HepG2 (cell line): ENCODE results near the gene IQGAP2.

Source experiments
- BHLHE40 ChIP-seq: IDR thresholded peaks from 2 replicates; pipeline ENCODE4 v1.6.1; 2011; ENCODE audit warnings: low read length, improper control_type of control experiment
- CBFB ChIP-seq: sonication (generic); formaldehyde crosslinking; IDR thresholded peaks from 2 replicates; pipeline ENCODE4 v1.4.0; 2020; ENCODE audit warnings: missing genetic modification reagents
- CCAR2 ChIP-seq: fragments of 200-400 bp; formaldehyde crosslinking; optimal IDR thresholded peaks from 2 replicates; pipeline ENCODE3; 2018; ENCODE audit warnings: low read depth, mild to moderate bottlenecking, low read length, moderate library complexity
- E2F5 ChIP-seq: sonication (generic); formaldehyde crosslinking; conservative IDR thresholded peaks from 2 replicates; pipeline ENCODE4 v1.4.0; 2020; ENCODE audit warnings: missing genetic modification reagents
- ELF4 ChIP-seq: sonication (generic); formaldehyde crosslinking; IDR thresholded peaks from 2 replicates; pipeline ENCODE4 v1.5.0; 2020; ENCODE audit warnings: missing genetic modification reagents, mild to moderate bottlenecking, moderate library complexity, borderline replicate concordance
- JUNB ChIP-seq: sonication (generic); formaldehyde crosslinking; IDR thresholded peaks from 2 replicates; pipeline ENCODE4 v1.8.0; 2022; ENCODE audit warnings: missing genetic modification reagents, mild to moderate bottlenecking, borderline replicate concordance
- NR1H2 ChIP-seq: sonication (generic); formaldehyde crosslinking; IDR thresholded peaks from 2 replicates; pipeline ENCODE4 v1.8.1; 2022; ENCODE audit warnings: low read depth, missing genetic modification reagents, borderline replicate concordance
- POLR2A ChIP-seq, 2 experiments: IDR thresholded peaks; 2 replicates each; pipeline ENCODE4 v1.6.1; 2011; ENCODE audit warnings: low read depth in 2 of 2, low read length in 2 of 2, mild to moderate bottlenecking in 1 of 2, moderate library complexity in 1 of 2; ENCODE audit not compliant: insufficient read depth in 1 of 2
- POLR2G ChIP-seq: fragments of 200-400 bp; formaldehyde crosslinking; IDR thresholded peaks from 2 replicates; pipeline ENCODE4 v1.6.1; 2018; ENCODE audit warnings: mild to moderate bottlenecking, low read depth, low read length, moderate library complexity
- ZNF337 ChIP-seq: sonication (generic); formaldehyde crosslinking; IDR thresholded peaks from 2 replicates; pipeline ENCODE4 v1.5.1; 2020; ENCODE audit warnings: missing genetic modification reagents, low read depth, mild to moderate bottlenecking, borderline replicate concordance
- TF ChIP-seq, protein P1 (sequence below): sonication (generic); formaldehyde crosslinking; IDR thresholded peaks from 2 replicates; pipeline ENCODE4 v1.5.0; 2020; ENCODE audit warnings: mild to moderate bottlenecking, missing genetic modification reagents, moderate library complexity

GRCh38 chr5:76402251-76402885 is 717 bp upstream of the IQGAP2 start:
- TF ChIP-seq CCAR2 (no peak), ZNF337 (CRISPR knock-in tag) (no peak), BHLHE40 (no peak), E2F5 (CRISPR knock-in tag) (no peak), CBFB (CRISPR knock-in tag) (no peak), POLR2G (no peak), ELF4 (CRISPR knock-in tag) (no peak), JUNB (no peak), NR1H2 (no peak), POLR2A (IDR thresholded peaks at IDR 0.05; ENCODE audit: insufficient read depth in 1 of 2, low read depth in 2 of 2, low read length in 2 of 2) (no peak)
- TF ChIP-seq, protein P1, sequence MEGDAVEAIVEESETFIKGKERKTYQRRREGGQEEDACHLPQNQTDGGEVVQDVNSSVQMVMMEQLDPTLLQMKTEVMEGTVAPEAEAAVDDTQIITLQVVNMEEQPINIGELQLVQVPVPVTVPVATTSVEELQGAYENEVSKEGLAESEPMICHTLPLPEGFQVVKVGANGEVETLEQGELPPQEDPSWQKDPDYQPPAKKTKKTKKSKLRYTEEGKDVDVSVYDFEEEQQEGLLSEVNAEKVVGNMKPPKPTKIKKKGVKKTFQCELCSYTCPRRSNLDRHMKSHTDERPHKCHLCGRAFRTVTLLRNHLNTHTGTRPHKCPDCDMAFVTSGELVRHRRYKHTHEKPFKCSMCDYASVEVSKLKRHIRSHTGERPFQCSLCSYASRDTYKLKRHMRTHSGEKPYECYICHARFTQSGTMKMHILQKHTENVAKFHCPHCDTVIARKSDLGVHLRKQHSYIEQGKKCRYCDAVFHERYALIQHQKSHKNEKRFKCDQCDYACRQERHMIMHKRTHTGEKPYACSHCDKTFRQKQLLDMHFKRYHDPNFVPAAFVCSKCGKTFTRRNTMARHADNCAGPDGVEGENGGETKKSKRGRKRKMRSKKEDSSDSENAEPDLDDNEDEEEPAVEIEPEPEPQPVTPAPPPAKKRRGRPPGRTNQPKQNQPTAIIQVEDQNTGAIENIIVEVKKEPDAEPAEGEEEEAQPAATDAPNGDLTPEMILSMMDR = no peak
